Heart left ventricle (tissue), 13 donors: ENCODE results near the gene MCF2L.

Experiments used
- POLR2A ChIP-seq, 2 donors: fragments of 450-650 bp; IDR thresholded peaks; one replicate each; pipeline ENCODE4 v1.6.1; 2017; ENCODE audit warnings: antibody characterized with exemption in 2 of 2, mild to moderate bottlenecking in 2 of 2, moderate library complexity in 2 of 2
- TF ChIP-seq, protein P1 (sequence below), 12 donors: fragments of 200-600 bp; sonication (generic) in 4 of 12; IDR thresholded peaks; one replicate each; pipeline versions ENCODE4 v1.5.0 to v1.8.0; 2018 to 2022; ENCODE audit warnings: antibody characterized with exemption in 12 of 12, mild to moderate bottlenecking in 5 of 12
- donor health status: ischemic (EF 13 %, LVEDD 7.1; RV severe dilation, severe dysfunction).
- donor health status: DM: no; HTN: yes; CAD: no.
- donor health status: DM: no; HTN: no; CAD: no.
- donor health status: ischemic (EF 25% LVEDD 6.9; RV normal size, moderate dysfunction).
- donor health status: ischemic (EF 25% LVEDD 5.7; RV mildly dilated, moderate dysfunction).
- donor health status: ischemic (EF 35%, LVEDD 5.7; RV mildly dilated, moderate dysfunction).
- donor health status: nonischemic (EF 11% LVEDD 7.7; RV severe dilation, severe dysfunction).
- donor health status: DM: yes; HTN: yes; CAD: no.
- donor health status: PGD.
- donor health status: ischemic (EF 29% LVEDD 5.4; RV normal size, mild dysfunction).
- donor health status: nonischemic (EF 23%, LVEDD 6.1; RV moderate dilation, normal function).

DNA sequence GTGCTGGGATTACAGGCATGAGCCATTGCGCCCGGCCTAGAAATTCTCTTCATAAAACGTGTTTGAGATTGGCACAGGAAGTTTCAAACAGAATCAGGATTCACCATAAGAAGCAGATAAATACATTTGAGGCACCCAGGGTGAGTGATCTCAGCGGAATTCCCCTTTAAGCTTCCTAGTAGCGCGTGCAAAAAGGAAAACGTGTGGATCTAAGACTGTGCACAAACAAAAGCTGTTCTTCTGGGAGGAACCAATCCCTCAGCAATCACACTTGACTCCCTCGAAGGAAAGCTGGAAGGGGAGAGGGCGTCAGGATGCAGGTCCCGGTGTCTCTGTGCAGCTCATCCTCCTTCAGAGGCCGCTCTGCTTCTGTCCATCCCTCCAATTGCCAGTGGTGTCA is 15.5 kb downstream of the MCF2L start:
- TF ChIP-seq POLR2A (IDR thresholded peaks at IDR 0.05) = no peak
- TF ChIP-seq, protein P1, sequence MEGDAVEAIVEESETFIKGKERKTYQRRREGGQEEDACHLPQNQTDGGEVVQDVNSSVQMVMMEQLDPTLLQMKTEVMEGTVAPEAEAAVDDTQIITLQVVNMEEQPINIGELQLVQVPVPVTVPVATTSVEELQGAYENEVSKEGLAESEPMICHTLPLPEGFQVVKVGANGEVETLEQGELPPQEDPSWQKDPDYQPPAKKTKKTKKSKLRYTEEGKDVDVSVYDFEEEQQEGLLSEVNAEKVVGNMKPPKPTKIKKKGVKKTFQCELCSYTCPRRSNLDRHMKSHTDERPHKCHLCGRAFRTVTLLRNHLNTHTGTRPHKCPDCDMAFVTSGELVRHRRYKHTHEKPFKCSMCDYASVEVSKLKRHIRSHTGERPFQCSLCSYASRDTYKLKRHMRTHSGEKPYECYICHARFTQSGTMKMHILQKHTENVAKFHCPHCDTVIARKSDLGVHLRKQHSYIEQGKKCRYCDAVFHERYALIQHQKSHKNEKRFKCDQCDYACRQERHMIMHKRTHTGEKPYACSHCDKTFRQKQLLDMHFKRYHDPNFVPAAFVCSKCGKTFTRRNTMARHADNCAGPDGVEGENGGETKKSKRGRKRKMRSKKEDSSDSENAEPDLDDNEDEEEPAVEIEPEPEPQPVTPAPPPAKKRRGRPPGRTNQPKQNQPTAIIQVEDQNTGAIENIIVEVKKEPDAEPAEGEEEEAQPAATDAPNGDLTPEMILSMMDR (IDR thresholded peaks at IDR 0.05) = no peak
